PC-3 (cell line): Measurements from ENCODE around the gene TXN2. TPM values are rescaled to one million over a fixed set of nuclear protein-coding genes. Genes with fewer than 3 reads are reported as not detected.
"Not testable (repeated sequence)": the region's sequence is repeated elsewhere in the genome, so short reads cannot be mapped to it uniquely, and the experiment has no call there.

ENCODE experiments used
- ATAC-seq: fragments of 200-7000 bp; cut with Tn5 transposase; 2 replicates; pipeline ENCODE4 v1.9.1; 2020; ENCODE audit warnings: mild to moderate bottlenecking, moderate library complexity
- BruUV-seq: library from RNA; stranded (reverse); fragments of 400-500 nt; replicated peaks from 2 replicates; lab custom pipeline; 2021; lab: Mats Ljungman, UMichigan
- CTCF ChIA-PET: fragments of 300-600 bp; sonication (Branson Sonifier 250); formaldehyde crosslinking; loops from one replicate; lab custom pipeline; 2022; ENCODE audit warnings: antibody characterized with exemption; lab: Charles Lee
- POLR2A ChIA-PET: fragments of 300-600 bp; sonication (Branson Sonifier 250); formaldehyde crosslinking; loops from one replicate; lab custom pipeline; 2022; ENCODE audit warnings: antibody characterized with exemption; ENCODE audit not compliant: unreplicated experiment; lab: Charles Lee
- DNase-seq: peaks from one replicate; pipeline ENCODE4 v3.0.0-alpha.2; 2015
- H2AFZ ChIP-seq: fragments of 300-600 bp; sonication (generic); 2 replicates; pipeline ENCODE4 v1.6.0; 2016; ENCODE audit warnings: antibody characterized with exemption, low read length
- H3F3A ChIP-seq: fragments of 300-600 bp; sonication (generic); one replicate; pipeline ENCODE4 v1.6.0; 2017; ENCODE audit warnings: antibody characterized with exemption, low read length, control low read depth, mild to moderate bottlenecking; ENCODE audit not compliant: unreplicated experiment
- H3K27ac ChIP-seq: fragments of 300-600 bp; sonication (generic); 2 replicates; pipeline ENCODE4 v1.5.1; 2016; ENCODE audit warnings: mild to moderate bottlenecking, low read length
- H3K27me3 ChIP-seq: fragments of 300-600 bp; sonication (generic); 2 replicates; pipeline ENCODE4 v1.6.1; 2016; ENCODE audit warnings: low read length, mixed read lengths
- H3K36me3 ChIP-seq: fragments of 300-600 bp; sonication (generic); 2 replicates; pipeline ENCODE4 v1.6.1; 2016; ENCODE audit warnings: low read depth, mixed run types, low read length, mixed read lengths
- H3K4me1 ChIP-seq: fragments of 300-600 bp; sonication (generic); 2 replicates; pipeline ENCODE4 v1.5.1; 2016; ENCODE audit warnings: low read length; ENCODE audit not compliant: insufficient read depth
- H3K4me2 ChIP-seq: fragments of 300-600 bp; sonication (generic); 2 replicates; pipeline ENCODE4 v1.6.0; 2016; ENCODE audit warnings: low read length
- H3K4me3 ChIP-seq: fragments of 300-600 bp; sonication (generic); 2 replicates; pipeline ENCODE4 v1.5.1; 2016; ENCODE audit warnings: mild to moderate bottlenecking, low read length, mixed read lengths
- H3K79me2 ChIP-seq: fragments of 300-600 bp; sonication (generic); 2 replicates; pipeline ENCODE4 v1.6.1; 2017; ENCODE audit warnings: low read length, mixed read lengths
- H3K9ac ChIP-seq: fragments of 300-600 bp; sonication (generic); 2 replicates; pipeline ENCODE4 v1.6.0; 2016; ENCODE audit warnings: mild to moderate bottlenecking, low read length
- H3K9me2 ChIP-seq: fragments of 300-600 bp; sonication (generic); replicated peaks from 2 replicates; pipeline ENCODE4 v1.6.1; 2016; ENCODE audit warnings: mixed run types, low read length, mixed read lengths
- H3K9me3 ChIP-seq: fragments of 300-600 bp; sonication (generic); 2 replicates; pipeline ENCODE4 v1.6.1; 2016; ENCODE audit warnings: low read length, mixed read lengths
- H4K20me1 ChIP-seq: fragments of 300-600 bp; sonication (generic); 2 replicates; pipeline ENCODE4 v1.6.1; 2016; ENCODE audit warnings: low read length, mixed read lengths
- CTCF ChIP-seq: fragments of 300-600 bp; sonication (generic); conservative IDR thresholded peaks from 2 replicates; pipeline ENCODE4 v1.5.1; 2017; ENCODE audit warnings: antibody characterized with exemption, low read depth, mild to moderate bottlenecking, low read length
- EZH2 ChIP-seq: fragments of 300-600 bp; sonication (generic); IDR thresholded peaks from one replicate; pipeline ENCODE4 v1.6.1; 2017; ENCODE audit warnings: antibody characterized with exemption, mild to moderate bottlenecking, low read length; ENCODE audit not compliant: unreplicated experiment
- EZH2phosphoT487 ChIP-seq: fragments of 300-600 bp; sonication (generic); IDR thresholded peaks from 2 replicates; pipeline ENCODE4 v1.6.1; 2018; ENCODE audit warnings: mild to moderate bottlenecking, antibody characterized with exemption, low read length, borderline replicate concordance
- intact Hi-C: fragments of 100-400 bp; cut with micrococcal nuclease; formaldehyde crosslinking; loops from 2 replicates; pipeline ENCODE4 v1.9.0; 2023
- total RNA-seq: library from RNA; depleted of rRNA; stranded (reverse); fragments of >200 nt; gene quantifications from 2 replicates; pipeline ENCODE4 v1.2.3, GENCODE V29; 2014

Gene TXN2
- total RNA-seq, 1 experiment from 2014 or later = 49.6 TPM

- Histone ChIP-seq H3K79me2 (no peaks in the 10 kb centered on the region), H4K20me1 (no peaks in the 10 kb centered on the region), H3K4me3 (no peak overlapping the region), H3K4me1 (0 out of 2 replicates have a peak, but pooled peaks cover 3% of the 10 kb centered on the region), H3K36me3 (no peaks in the 10 kb centered on the region), H3K9ac (no peak overlapping the region), H3K9me2 (no peaks in the 10 kb centered on the region), H2AFZ (no peak overlapping the region), H3K27me3 (no peaks in the 10 kb centered on the region), H3K4me2 (no peak overlapping the region), H3F3A (no peaks in the 10 kb centered on the region), H3K27ac (no peak overlapping the region), H3K9me3 (no peaks in the 10 kb centered on the region)
- no TSS peak for BruUV-seq
- ATAC-seq = no peak
- DNase-seq = no peak
- intact Hi-C loops = no loop called here
- no peak for TF ChIP-seq EZH2
- TF ChIP-seq CTCF = no peak
- TF ChIP-seq EZH2phosphoT487 = no peak
- ChIA-PET CTCF (no interaction called here), POLR2A (no interaction called here)
Measured at GRCh38 chr22:36431977-36432376, 49.5 kb downstream of the TXN2 start.

- intact Hi-C loops = no loop called here
- Histone ChIP-seq H3F3A (no peaks in the 10 kb centered on the region), H3K9ac (no peak overlapping the region), H3K4me1 (0 out of 2 replicates have a peak, but pooled peaks cover 3% of the 10 kb centered on the region), H3K9me2 (no peaks in the 10 kb centered on the region), H3K27me3 (no peaks in the 10 kb centered on the region), H3K79me2 (no peaks in the 10 kb centered on the region), H3K4me3 (no peak overlapping the region), H4K20me1 (no peaks in the 10 kb centered on the region), H3K9me3 (no peaks in the 10 kb centered on the region), H3K4me2 (no peak overlapping the region), H3K27ac (no peak overlapping the region), H3K36me3 (no peaks in the 10 kb centered on the region), H2AFZ (no peak overlapping the region)
- peak; percentile 22 for DNase-seq
- BruUV-seq = no TSS peak
- ChIA-PET POLR2A (no interaction called here), CTCF (no interaction called here)
- TF ChIP-seq EZH2phosphoT487 = no peak
- ATAC-seq = no peak
Measured at GRCh38 chr22:36430863-36431262, 50.6 kb downstream of the TXN2 start.

GRCh38 chr22:36427952-36428351, 53.5 kb downstream of the TXN2 start:
- H3K27ac ChIP-seq, DNase-seq, ATAC-seq, H3K9me2 ChIP-seq, BruUV-seq, POLR2A ChIA-PET, H4K20me1 ChIP-seq, H3K4me3 ChIP-seq, H3K4me2 ChIP-seq, H3K27me3 ChIP-seq, CTCF ChIA-PET, intact Hi-C loops, H3K9ac ChIP-seq, H3F3A ChIP-seq, H3K9me3 ChIP-seq, H3K79me2 ChIP-seq, H3K36me3 ChIP-seq, H2AFZ ChIP-seq, H3K4me1 ChIP-seq: not testable (repeated sequence)

GRCh38 chr22:36425977-36426523, 55.4 kb downstream of the TXN2 start:
- no peaks in the 10 kb centered on the region for H3K79me2 ChIP-seq
- no peak overlapping the region for H3K27ac ChIP-seq
- no peaks in the 10 kb centered on the region for H3K36me3 ChIP-seq
- no peaks in the 10 kb centered on the region for H3K27me3 ChIP-seq
- no peak overlapping the region for H3K4me2 ChIP-seq
- CTCF ChIA-PET = no interaction called here
- H4K20me1 ChIP-seq = no peaks in the 10 kb centered on the region
- H3K4me1 ChIP-seq = no peaks in the 10 kb centered on the region
- TF ChIP-seq EZH2 = no peak
- TF ChIP-seq EZH2phosphoT487 = no peak
- no peak for TF ChIP-seq CTCF
- POLR2A ChIA-PET = no interaction called here
- H3K9me2 ChIP-seq = no peaks in the 10 kb centered on the region
- DNase-seq (no peak), ATAC-seq (no peak)
- H3K4me3 ChIP-seq = no peak overlapping the region
- H3F3A ChIP-seq = no peaks in the 10 kb centered on the region
- H3K9me3 ChIP-seq = no peaks in the 10 kb centered on the region
- intact Hi-C loops = no loop called here
- H2AFZ ChIP-seq = no peak overlapping the region
- BruUV-seq = no TSS peak
- H3K9ac ChIP-seq = no peak overlapping the region
